GM12892 (cell line): Measurements from ENCODE around the gene RBM20.

Experiments
- DNase-seq: peaks from one replicate; pipeline ENCODE4 v3.0.0; 2011; ENCODE audit not compliant: insufficient read length
- FAIRE-seq: peaks from 2 replicates; lab custom pipeline; 2011; peaks lifted over from hg19 to GRCh38; lab: Jason Lieb, UNC
- POLR2A ChIP-seq: IDR thresholded peaks from 2 replicates; pipeline ENCODE4 v1.6.1; 2011; ENCODE audit warnings: low read depth, low read length, control low read depth
- POLR2AphosphoS5 ChIP-seq: IDR thresholded peaks from 2 replicates; pipeline ENCODE4 v1.6.1; 2011; ENCODE audit warnings: low read depth, low read length, control low read depth
- TAF1 ChIP-seq: IDR thresholded peaks from 2 replicates; pipeline ENCODE4 v1.6.1; 2011; ENCODE audit warnings: low read depth, mild to moderate bottlenecking, control low read depth, low read length, borderline replicate concordance

Gene RBM20

DNA sequence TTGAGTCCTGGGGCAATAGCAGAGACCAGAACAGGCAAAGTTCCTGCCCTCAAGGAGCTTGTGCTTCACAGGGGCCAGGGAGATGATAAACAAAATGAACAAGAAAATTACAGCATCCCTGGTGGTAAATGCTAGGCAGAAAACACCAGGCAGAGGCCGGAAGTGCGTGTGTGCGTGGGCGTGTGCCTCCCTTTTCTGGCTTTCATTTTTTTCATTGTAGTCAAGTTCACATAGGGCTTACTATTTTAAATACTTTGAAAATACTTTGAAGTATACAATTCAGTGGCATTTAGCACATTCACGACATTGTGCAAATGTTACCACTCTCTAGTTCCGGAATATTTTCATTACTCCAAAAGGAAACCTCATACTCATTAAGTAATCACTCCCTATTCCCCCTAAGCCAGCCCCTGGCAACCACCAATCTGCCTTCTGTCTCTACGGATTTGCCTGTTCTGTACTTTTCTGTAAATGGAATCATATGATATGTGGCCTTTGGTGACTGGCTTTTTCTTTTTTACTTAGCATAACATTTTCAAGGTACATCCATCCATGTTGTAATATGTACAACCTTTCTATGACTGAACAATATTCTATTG lies 139.5 kb downstream of the RBM20 start:
- TF ChIP-seq TAF1: no peak
- TF ChIP-seq POLR2AphosphoS5: no peak
- TF ChIP-seq POLR2A: no peak
- FAIRE-seq (peak; percentile 66), DNase-seq (no peak)

- TF ChIP-seq POLR2AphosphoS5 (no peak), TAF1 (no peak), POLR2A (no peak)
- no peak for DNase-seq
- no peak for FAIRE-seq
Measured at GRCh38 chr10:110784198-110784597, 140.1 kb downstream of the RBM20 start.

- TF ChIP-seq TAF1: no peak
- no peak for TF ChIP-seq POLR2AphosphoS5
- no peak for TF ChIP-seq POLR2A
- no peak for FAIRE-seq
- no peak for DNase-seq
Measured at GRCh38 chr10:110786172-110786571, 142.0 kb downstream of the RBM20 start.

DNA sequence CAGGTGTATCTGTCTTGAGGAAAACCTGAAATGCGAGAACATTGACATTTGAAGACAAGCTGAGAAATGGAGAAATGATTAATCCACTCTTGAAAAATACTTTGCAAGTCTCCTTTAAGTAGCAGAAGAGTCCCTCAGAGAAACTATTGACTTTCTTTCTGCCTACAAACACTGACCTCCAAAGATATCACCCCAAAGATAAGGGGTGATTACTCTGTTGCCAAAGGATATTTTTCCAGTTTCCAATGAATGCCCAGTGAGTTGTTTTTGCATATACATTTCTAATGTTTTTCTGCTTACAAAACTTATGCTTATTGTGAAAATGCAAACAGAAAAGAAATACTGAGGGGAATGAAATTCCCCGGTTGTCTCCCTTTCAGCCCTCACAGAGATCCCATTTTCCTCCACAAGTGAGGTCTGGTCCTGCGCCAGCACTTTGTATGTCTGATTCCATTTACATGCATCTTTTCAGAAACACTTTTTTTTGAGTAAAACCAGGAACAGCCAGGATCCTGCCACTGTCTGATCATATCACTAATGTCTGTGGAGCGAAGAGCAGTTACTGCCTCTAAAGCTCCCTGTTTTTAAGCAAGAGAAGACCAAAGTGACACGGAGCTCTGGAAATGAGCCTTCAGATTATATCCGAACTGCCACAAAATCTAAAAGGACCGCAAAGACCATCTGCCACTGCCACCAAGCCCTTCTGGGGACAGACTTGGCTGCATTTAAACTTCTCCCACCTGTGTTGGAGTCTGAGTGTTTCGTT lies 144.7 kb downstream of the RBM20 start:
- FAIRE-seq: no peak

DNA sequence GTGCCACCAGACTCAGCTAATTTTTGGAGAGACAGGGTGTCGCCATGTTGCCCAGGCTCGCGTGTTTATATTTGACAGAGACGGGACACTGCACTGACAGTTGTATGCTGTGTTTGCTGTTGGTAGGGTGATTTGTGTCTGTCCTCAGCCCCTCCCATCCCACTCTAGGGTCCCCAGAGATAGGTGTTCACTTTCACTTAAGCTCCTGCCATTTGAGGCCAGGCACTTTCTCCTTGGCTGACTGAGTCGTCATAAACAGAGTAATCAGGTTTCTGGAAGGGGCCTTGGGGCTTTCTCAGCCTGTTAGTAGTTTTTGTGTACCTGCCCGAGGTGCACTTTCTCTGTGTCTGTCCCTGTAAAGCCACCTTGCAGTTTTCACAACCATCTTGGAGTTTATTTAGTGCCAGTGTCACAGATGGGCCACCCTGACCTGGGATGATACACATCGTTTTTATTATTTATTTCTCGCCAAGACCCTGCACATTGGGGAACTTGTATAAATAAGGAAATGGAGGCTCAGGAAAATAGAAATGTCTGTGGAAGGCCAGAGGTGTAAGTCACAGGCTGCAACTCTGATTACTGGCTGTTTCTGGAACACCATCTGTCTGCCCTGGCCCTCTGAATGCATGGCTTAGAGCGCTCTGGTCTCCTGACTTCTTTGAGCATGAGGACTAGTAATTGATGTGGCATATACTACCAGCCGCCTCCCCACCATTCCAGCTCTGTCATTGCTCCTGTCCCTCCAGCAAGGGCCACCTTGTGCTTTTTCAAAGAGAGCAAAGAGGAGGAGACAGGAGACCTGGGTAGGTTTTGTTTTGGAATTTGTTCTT lies 145.7 kb downstream of the RBM20 start:
- TF ChIP-seq POLR2AphosphoS5: no peak
- TF ChIP-seq POLR2A: no peak
- TF ChIP-seq TAF1: no peak
- FAIRE-seq (no peak), DNase-seq (no peak)

More for the DNA sequence above, 144.7 kb downstream of the RBM20 start:
- TF ChIP-seq POLR2AphosphoS5: no peak
- no peak for TF ChIP-seq TAF1
- no peak for TF ChIP-seq POLR2A
- DNase-seq: no peak

DNA sequence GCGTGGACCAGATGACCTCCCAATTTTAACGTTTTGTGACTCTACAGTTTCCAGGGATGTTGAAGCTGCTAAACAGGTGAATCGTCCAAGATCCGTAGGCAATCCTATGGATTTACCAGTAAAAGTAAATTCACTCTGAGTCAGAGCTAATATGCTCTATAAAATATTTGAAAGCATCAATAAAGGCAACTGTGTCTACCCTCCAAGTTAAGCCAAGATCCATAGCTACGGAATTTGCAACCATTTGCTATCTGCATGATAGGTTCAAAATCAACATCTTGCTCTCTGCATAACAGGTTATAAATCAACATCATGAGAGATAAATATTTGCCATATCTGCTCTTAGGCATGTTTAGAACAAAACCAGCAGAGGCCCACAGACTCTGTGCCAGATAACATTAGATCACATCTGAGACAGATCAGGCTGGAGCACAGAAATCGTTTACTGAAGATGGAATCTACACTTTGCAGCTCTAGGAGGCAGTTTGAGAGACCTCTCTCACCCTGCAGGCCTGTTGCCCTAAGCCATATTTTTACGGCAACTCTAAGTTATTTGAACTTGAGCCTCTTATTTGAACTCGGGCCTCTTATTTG lies 146.9 kb downstream of the RBM20 start:
- TF ChIP-seq POLR2A (no peak), TAF1 (no peak), POLR2AphosphoS5 (no peak)
- FAIRE-seq: no peak
- DNase-seq: no peak

DNA sequence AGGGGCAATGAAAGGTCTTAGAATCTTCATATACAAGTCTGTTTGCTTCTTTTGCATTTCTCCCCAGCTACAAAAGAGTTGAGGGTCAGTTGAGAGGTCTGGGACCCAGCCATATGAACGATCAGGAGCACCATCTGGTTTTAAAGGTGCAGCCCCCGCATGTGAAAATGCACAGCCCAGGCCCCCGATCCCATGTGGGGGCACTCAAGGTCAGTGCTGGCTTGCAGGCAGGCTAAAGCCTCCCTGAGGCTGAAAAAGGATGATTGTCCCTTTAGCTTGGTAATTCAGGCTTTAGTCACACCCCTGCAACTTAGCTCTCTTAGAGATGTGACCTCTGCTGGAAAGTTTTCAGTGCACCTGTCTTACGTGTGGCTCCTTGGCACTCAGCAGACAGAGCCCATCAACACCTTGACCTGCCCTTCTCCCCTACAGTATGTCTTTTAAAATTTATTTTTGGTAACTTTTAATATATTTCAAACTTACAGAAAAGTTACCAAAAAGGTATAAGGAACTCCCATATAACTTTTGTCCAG lies 147.5 kb downstream of the RBM20 start:
- FAIRE-seq (no peak), DNase-seq (no peak)
- TF ChIP-seq POLR2A (no peak), TAF1 (no peak), POLR2AphosphoS5 (no peak)

- TF ChIP-seq POLR2A: no peak
- no peak for TF ChIP-seq TAF1
- TF ChIP-seq POLR2AphosphoS5: no peak
- FAIRE-seq: peak; percentile 68
- DNase-seq: no peak
Measured at GRCh38 chr10:110792476-110793125, 148.5 kb downstream of the RBM20 start.

DNA sequence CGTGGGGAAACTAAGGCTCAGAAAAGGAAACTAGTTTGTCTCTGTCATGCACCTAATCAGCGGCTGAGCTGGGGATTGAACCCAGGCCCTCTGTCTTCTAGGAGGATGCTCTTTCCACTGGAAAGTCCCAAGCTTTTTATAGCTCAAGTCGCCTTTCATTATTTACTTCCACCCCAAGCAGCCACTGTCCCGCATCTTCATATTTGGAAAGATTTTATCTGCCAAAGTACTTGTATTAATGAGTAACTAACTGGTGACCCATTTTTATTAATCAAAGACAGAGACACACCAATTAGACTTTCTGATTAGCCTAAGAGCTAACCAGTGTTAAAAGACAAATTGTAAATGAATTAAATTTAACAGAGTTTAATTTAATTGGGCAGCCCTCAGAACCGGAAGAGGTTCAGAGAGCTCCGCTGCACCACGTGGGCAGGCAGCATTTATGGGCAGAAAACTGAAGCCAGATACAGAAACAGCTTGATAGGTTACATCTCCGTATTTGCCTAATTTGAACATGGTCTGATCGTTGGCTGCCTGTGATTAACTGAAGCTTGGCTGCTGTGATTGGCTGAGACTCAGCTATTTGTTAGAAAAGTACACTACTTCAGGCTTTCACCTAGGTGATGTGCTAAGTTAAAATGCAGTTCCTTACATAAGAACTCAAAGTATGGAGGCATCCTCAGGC lies 149.1 kb downstream of the RBM20 start:
- TF ChIP-seq POLR2A (no peak), TAF1 (no peak), POLR2AphosphoS5 (no peak)
- DNase-seq: no peak
- no peak for FAIRE-seq

DNA sequence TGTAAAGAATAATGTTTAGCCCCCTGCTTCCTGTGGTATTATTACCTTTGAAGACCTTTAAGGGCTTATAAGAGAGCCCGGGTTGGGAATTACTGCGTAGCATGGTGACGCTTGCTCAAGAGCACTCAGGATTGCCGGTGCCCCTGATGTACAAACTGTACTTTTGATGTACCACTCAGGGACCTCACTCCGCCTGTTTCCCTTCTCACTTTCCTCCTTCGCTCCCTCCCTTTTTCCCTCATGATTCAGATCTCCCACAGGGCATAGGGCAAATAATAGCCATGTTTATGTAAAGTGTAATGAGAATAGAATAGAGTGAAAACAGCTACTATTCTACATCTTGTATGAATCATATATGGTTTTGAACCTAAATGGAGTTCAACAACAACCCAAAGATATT lies 149.8 kb downstream of the RBM20 start:
- TF ChIP-seq TAF1 (no peak), POLR2AphosphoS5 (no peak), POLR2A (no peak)
- FAIRE-seq: no peak
- no peak for DNase-seq
